ENCODE measurements around the gene KCNN1.
"Not testable (repeated sequence)": the region's sequence is repeated elsewhere in the genome, so short reads cannot be mapped to it uniquely, and the experiment has no call there.

Gene KCNN1

DNA sequence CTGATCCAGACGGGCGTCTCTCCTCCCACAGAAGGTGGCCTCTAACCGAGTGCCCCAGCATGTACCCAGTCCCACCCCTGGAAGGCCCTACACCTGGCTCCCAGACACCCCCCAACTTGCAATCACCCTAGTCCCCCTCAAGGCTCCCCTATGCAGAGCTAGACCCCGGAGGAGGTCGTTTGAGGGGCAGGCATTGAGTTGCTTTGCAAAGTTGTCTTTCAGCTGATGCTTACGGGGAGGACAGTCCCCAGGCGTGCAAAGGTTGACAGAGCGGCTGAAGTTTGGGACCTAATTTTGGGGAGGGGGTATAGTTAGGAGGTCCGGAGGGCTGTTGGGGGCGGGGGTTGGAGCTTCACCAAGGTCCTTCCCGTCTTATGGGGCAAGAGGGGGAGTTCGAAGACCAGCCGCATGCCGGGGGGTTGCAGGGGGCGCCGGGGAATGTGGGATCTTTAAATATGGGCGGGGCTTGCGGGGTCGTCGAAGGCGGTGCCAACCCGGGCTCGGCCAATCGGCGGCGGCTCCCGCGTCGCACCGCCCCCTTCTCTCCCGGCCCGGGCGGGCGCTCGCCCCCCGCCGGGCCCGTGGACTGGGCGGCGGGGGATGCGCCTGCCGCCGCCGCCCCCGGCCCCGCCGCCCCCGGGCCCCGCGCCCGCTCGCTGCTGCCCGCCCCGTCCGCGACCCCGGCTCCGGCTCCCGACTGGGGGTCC, at the start of gene KCNN1:
KCNN1 (plus strand) TSS at position 558 of the 707 bp plus-strand sequence. CDS start 6,782 bp downstream, outside the sequence.
- H3K27me3 ChIP-seq (ENCODE audit: insufficient read depth, low read depth, severe bottlenecking), result no peaks in the 10 kb centered on the region
- DNase-seq, result no peak
- H3K27ac ChIP-seq, result no peak within 1 kb of the TSS
- TF ChIP-seq, protein P1, sequence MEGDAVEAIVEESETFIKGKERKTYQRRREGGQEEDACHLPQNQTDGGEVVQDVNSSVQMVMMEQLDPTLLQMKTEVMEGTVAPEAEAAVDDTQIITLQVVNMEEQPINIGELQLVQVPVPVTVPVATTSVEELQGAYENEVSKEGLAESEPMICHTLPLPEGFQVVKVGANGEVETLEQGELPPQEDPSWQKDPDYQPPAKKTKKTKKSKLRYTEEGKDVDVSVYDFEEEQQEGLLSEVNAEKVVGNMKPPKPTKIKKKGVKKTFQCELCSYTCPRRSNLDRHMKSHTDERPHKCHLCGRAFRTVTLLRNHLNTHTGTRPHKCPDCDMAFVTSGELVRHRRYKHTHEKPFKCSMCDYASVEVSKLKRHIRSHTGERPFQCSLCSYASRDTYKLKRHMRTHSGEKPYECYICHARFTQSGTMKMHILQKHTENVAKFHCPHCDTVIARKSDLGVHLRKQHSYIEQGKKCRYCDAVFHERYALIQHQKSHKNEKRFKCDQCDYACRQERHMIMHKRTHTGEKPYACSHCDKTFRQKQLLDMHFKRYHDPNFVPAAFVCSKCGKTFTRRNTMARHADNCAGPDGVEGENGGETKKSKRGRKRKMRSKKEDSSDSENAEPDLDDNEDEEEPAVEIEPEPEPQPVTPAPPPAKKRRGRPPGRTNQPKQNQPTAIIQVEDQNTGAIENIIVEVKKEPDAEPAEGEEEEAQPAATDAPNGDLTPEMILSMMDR (IDR thresholded peaks at IDR 0.05; ENCODE audit: low read depth, low read length), result no peak
- no peak within 1 kb of the TSS for H3K4me3 ChIP-seq (ENCODE audit: low read depth, low read length)
- peaks cover 28% of the 10 kb centered on the region for H3K36me3 ChIP-seq
- no peaks in the 10 kb centered on the region for H3K9me3 ChIP-seq (ENCODE audit: severe bottlenecking)

DNA sequence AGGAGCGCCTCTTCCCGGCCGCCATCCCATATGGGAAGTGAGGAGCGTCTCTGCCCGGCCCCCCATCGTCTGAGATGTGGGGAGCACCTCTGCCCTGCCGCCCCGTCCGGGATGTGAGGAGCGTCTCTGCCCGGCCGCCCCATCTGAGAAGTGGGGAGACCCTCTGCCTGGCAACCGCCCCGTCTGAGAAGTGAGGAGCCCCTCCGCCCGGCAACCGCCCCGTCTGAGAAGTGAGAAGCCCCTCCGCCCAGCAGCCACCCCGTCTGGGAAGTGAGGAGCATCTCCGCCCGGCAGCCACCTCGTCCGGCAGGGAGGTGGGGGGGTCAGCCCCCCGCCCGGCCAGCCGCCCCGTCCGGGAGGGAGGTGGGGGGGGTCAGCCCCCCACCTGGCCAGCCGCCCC, 48.8 kb upstream of the KCNN1 start:
- not testable (repeated sequence) for DNase-seq; H3K27ac ChIP-seq; H3K9me3 ChIP-seq (ENCODE audit: severe bottlenecking); H3K27me3 ChIP-seq (ENCODE audit: insufficient read depth, low read depth, severe bottlenecking); H3K36me3 ChIP-seq; H3K4me3 ChIP-seq (ENCODE audit: low read depth, low read length)

DNA sequence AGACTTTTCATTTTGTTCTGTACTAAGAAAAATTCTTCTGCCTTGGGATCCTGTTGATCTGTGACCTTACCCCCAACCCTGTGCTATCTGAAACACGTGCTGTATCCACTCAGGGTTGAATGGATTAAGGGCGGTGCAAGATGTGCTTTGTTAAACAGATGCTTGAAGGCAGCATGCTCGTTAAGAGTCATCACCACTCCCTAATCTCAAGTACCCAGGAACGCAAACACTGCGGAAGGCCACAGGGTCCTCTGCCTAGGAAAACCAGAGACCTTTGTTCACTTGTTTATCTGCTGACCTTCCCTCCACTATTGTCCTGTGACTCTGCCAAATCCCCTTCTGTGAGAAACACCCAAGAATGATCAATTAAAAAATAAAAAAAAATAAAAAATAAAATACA, 47.8 kb upstream of the KCNN1 start:
- not testable (repeated sequence) for H3K9me3 ChIP-seq (ENCODE audit: severe bottlenecking); H3K4me3 ChIP-seq (ENCODE audit: low read depth, low read length); H3K27me3 ChIP-seq (ENCODE audit: insufficient read depth, low read depth, severe bottlenecking); H3K36me3 ChIP-seq
- DNase-seq, result peak; percentile 17
- H3K27ac ChIP-seq, result peak overlapping the region; percentile 46

DNA sequence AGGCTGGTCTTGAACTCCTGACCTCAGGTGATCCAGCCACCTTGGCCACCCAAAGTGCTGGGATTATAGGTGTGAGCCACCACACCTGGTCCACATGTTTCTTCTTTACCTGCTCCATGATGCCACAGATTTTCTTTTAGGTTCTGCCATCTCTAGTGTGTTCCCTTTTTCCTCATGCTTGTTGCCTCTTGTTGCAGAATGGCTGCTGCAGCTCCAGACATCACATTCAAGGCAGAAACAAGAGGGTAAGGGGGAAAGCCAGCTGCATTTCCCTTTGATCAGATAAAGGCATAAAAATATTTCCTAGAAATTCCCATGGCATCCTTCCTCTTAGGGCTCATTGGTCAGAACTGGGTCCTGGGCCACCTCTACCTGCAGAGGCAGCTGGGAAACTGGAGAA, 46.4 kb upstream of the KCNN1 start:
- no peaks in the 10 kb centered on the region for H3K36me3 ChIP-seq
- peaks cover 4% of the 10 kb centered on the region for H3K9me3 ChIP-seq (ENCODE audit: severe bottlenecking)
- DNase-seq, result no peak
- TF ChIP-seq, protein P1 (IDR thresholded peaks at IDR 0.05; ENCODE audit: low read depth, low read length), result no peak
- no peak overlapping the region for H3K27ac ChIP-seq
- no peak overlapping the region for H3K4me3 ChIP-seq (ENCODE audit: low read depth, low read length)
- H3K27me3 ChIP-seq (ENCODE audit: insufficient read depth, low read depth, severe bottlenecking), result no peaks in the 10 kb centered on the region

DNA sequence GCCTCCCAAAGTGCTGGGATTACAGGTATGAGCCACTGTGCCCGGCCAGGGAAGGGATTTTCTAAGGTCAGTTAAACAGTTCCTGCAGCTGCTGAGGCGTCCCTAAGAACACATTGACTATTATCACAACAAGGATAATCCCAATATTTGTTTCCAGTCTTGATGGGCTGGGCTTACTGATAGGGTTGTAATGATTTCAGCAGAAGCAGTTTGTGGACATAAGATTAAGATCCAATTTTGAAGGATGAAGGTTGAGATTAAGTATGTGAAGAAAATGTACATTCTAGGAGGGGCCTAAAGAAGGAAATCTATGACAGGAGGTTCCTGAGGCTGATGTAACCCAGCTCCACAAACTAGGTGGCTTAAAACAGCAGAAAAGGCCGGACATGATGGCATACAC, 44.8 kb upstream of the KCNN1 start:
- H3K27me3 ChIP-seq (ENCODE audit: insufficient read depth, low read depth, severe bottlenecking), result no peaks in the 10 kb centered on the region
- DNase-seq, result peak; percentile 56
- H3K4me3 ChIP-seq (ENCODE audit: low read depth, low read length), result no peak overlapping the region
- no peaks in the 10 kb centered on the region for H3K36me3 ChIP-seq
- TF ChIP-seq, protein P1 (IDR thresholded peaks at IDR 0.05; ENCODE audit: low read depth, low read length), result no peak
- peaks cover 4% of the 10 kb centered on the region for H3K9me3 ChIP-seq (ENCODE audit: severe bottlenecking)
- H3K27ac ChIP-seq, result peak overlapping the region; percentile 43

DNA sequence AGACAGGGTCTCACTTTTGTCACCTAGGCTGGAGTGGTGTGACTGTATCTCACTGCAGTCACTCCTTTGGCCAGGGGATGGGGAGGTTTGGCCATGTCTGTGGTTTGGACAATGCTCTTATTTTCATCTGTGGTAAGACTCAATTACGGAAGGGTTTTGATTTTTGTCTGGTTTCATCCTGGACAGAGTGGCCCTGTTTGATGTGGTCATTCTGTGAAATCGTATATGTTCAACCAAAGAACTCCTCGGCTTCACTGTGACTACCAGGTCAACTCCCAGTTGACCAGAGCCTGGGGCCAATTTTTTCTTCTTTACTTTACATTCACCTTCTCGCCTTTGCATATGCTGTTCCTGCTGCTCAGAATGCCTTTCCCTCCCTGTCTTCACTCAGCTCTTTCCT, 40.9 kb upstream of the KCNN1 start:
- Histone ChIP-seq H3K36me3 (no peaks in the 10 kb centered on the region), H3K27ac (no peak overlapping the region), H3K4me3 (ENCODE audit: low read depth, low read length) (no peak overlapping the region), H3K9me3 (ENCODE audit: severe bottlenecking) (no peaks in the 10 kb centered on the region), H3K27me3 (ENCODE audit: insufficient read depth, low read depth, severe bottlenecking) (no peaks in the 10 kb centered on the region)
- DNase-seq, result no peak
- TF ChIP-seq, protein P1 (IDR thresholded peaks at IDR 0.05; ENCODE audit: low read depth, low read length), result no peak

DNA sequence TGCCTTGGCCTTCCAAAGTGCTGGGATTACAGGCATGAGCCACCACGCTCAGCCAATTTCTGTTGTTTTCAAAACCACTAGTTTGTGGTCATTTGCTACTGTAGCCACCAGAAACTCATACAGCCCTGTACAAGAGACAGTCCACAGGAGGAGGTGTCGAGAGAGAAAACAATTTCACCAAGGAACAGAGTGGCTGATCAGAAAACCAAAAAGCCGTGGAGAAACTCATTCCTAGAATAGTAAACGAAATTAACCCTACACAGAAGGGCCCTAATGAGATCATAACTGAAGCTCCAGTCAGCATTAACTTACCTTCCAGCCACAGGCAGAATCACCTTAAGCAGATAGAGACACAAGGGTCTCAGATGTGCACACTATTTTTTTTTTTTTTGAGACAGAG, 37.9 kb upstream of the KCNN1 start:
- TF ChIP-seq, protein P1 (IDR thresholded peaks at IDR 0.05; ENCODE audit: low read depth, low read length), result no peak
- no peaks in the 10 kb centered on the region for H3K36me3 ChIP-seq
- DNase-seq, result no peak
- H3K4me3 ChIP-seq (ENCODE audit: low read depth, low read length), result no peak overlapping the region
- H3K27ac ChIP-seq, result no peak overlapping the region
- H3K27me3 ChIP-seq (ENCODE audit: insufficient read depth, low read depth, severe bottlenecking), result no peaks in the 10 kb centered on the region
- H3K9me3 ChIP-seq (ENCODE audit: severe bottlenecking), result no peaks in the 10 kb centered on the region

Measured in WERI-Rb-1 (cell line).